ENCODE measurements around the gene FOXL3.

FOXL3 gene

GRCh38 chr7:255038-255435 lies 34.9 kb upstream of the FOXL3 start:
- no peak for DNase-seq (ENCODE audit: low read depth in 2 of 2)

GRCh38 chr7:255721-256361 lies 34.1 kb upstream of the FOXL3 start:
- DNase-seq (ENCODE audit: low read depth in 2 of 2): no peak

GRCh38 chr7:256461-256940 lies 33.5 kb upstream of the FOXL3 start:
- DNase-seq (ENCODE audit: low read depth in 2 of 2): no peak

GRCh38 chr7:256981-257646 lies 32.9 kb upstream of the FOXL3 start:
- no peak for DNase-seq (ENCODE audit: low read depth in 2 of 2)

GRCh38 chr7:257647-257992 lies 32.4 kb upstream of the FOXL3 start:
- DNase-seq (ENCODE audit: low read depth in 2 of 2): no peak

- DNase-seq (ENCODE audit: low read depth in 2 of 2): no peak
These were observed 31.3 kb upstream of the FOXL3 start for GRCh38 chr7:258476-259190.

GRCh38 chr7:259191-259505 lies 30.8 kb upstream of the FOXL3 start:
- DNase-seq (ENCODE audit: low read depth in 2 of 2): no peak

- DNase-seq (ENCODE audit: low read depth in 2 of 2): no peak
These were observed 30.1 kb upstream of the FOXL3 start for GRCh38 chr7:259751-260405.

GRCh38 chr7:260441-261281 lies 29.3 kb upstream of the FOXL3 start:
- DNase-seq (ENCODE audit: low read depth in 2 of 2): no peak

GRCh38 chr7:261341-262250 lies 28.4 kb upstream of the FOXL3 start:
- DNase-seq (ENCODE audit: low read depth in 2 of 2): no peak

GRCh38 chr7:262251-262572 lies 27.8 kb upstream of the FOXL3 start:
- no peak for DNase-seq (ENCODE audit: low read depth in 2 of 2)

- DNase-seq (ENCODE audit: low read depth in 2 of 2): peak; percentile 50 to 85
These were observed 27.2 kb upstream of the FOXL3 start for GRCh38 chr7:262631-263311.

- DNase-seq (ENCODE audit: low read depth in 2 of 2): peak; percentile 17 to 21
These were observed 26.3 kb upstream of the FOXL3 start for GRCh38 chr7:263483-264351.

GRCh38 chr7:264541-265191 lies 25.3 kb upstream of the FOXL3 start:
- no peak for DNase-seq (ENCODE audit: low read depth in 2 of 2)

- no peak for DNase-seq (ENCODE audit: low read depth in 2 of 2)
These were observed 24.6 kb upstream of the FOXL3 start for GRCh38 chr7:265192-265997.

GRCh38 chr7:265998-266850 lies 23.7 kb upstream of the FOXL3 start:
- DNase-seq (ENCODE audit: low read depth in 2 of 2): no peak

Data from stimulated activated CD8-positive, alpha-beta memory T cell treated with anti-CD3 and anti-CD28 coated beads, Interleukin-2, amount 100 ng/mL, for 48 hours (primary cell).